ENCODE results near the gene NTRK3.

DNA sequence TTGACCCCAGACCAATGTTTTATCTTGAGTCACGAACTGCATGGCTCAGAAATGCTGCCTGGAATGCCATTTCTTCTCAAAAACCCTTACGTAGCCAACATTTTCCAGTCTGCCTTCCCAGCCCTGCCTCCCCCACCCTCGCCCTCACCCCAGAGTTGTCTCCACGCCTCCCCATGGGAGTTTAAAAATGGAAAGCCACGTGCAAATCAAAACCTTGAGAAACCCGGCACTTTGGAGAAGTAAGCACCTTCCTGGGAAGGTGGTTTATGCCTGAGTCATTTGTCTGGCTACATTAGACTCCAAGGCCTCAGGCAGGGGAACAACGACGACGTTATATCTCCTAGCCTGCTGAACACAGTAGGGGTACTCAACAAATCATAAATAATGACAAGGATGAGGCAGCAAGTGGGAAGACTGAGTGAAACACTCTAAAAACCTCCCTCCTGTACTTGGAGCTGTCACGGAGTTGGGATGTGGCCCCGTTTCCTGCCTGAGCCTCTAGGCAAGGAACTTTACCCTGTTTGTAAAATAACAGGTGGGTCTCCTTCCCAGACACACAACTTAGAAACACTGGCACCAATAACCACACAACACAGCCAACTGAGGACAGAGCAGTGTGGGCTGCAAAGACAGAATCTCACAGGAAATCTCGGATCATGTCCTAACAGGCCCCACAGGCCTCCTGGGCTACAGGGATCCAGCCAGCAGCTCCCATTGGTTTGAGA is 179.1 kb downstream of the NTRK3 start:
- TF ChIP-seq CTCF (IDR thresholded peaks at IDR 0.05; ENCODE audit: low read depth, low read length, poor library complexity, severe bottlenecking): no peak
- no peak for TF ChIP-seq EZH2phosphoT487 (IDR thresholded peaks at IDR 0.05; ENCODE audit: borderline replicate concordance, low read length)
